Measurements from ENCODE around the gene NUP107.

GRCh38 chr12:68793975-68794652 is 107.3 kb downstream of the NUP107 start:
- no peak for TF ChIP-seq CTCF (IDR thresholded peaks at IDR 0.05; ENCODE audit: low read length)
- no peak for TF ChIP-seq EZH2 (optimal IDR thresholded peaks at IDR 0.05; ENCODE audit: low read depth, low read length)
- no peak for TF ChIP-seq EZH2phosphoT487 (IDR thresholded peaks at IDR 0.05; ENCODE audit: low read length)

Measured in MM.1S (cell line).